ENCODE results near the gene TWF1.
"Not testable (repeated sequence)": the region's sequence is repeated elsewhere in the genome, so short reads cannot be mapped to it uniquely, and the experiment has no call there.

TWF1 gene

DNA sequence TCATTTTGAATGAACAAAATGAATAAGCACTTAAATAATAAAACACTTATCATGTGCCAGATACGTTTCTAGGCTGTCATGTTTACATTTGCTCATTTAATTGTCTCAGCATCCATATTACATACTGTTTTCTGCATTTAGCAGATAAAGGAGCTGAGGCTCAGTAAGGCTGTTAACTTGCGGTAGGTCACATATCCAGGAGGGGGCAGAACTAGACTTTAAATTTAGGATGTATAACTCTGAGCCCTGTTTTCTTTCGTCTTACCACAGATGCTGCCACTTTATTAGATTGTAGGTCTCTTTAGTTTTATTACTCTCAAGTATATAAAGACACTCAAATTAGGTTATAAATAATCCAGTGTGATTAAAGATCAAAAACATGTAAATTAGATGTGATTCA lies 29.6 kb downstream of the TWF1 start:
- no peaks in the 10 kb centered on the region for H3K9me3 Mint-ChIP-seq
- H3K36me3 Mint-ChIP-seq (ENCODE audit: low read depth): peaks cover 21% of the 10 kb centered on the region
- H3K4me1 Mint-ChIP-seq (ENCODE audit: low read depth): no peaks in the 10 kb centered on the region
- no peak overlapping the region for H3K27ac Mint-ChIP-seq
- no peaks in the 10 kb centered on the region for H3K27me3 Mint-ChIP-seq (ENCODE audit: low read depth)
- H3K4me3 Mint-ChIP-seq: no peak overlapping the region
- no peak for DNase-seq (ENCODE audit: low spot score)

DNA sequence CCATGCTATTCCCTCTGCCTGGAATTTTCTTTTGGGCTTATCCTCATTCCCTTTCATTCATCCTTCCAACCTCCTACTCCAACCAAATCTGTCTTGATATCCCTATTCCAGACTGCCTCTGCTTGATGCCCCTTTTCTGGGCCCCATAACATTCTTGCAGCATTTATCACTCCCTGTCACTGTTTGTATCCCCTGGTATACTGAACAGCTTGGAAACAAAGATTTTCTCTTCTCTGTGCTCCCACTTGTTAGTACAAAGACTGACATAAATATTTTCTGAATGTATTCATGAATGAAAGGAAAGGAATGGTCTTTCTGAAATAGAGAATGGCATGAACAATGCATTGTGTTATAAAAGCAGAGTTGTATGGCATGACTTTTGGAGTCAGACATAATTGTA lies 39.8 kb downstream of the TWF1 start:
- H3K9me3 Mint-ChIP-seq: no peaks in the 10 kb centered on the region
- DNase-seq (ENCODE audit: low spot score): no peak
- H3K27ac Mint-ChIP-seq: no peak overlapping the region
- no peak overlapping the region for H3K4me3 Mint-ChIP-seq
- H3K4me1 Mint-ChIP-seq (ENCODE audit: low read depth): peaks cover 18% of the 10 kb centered on the region
- peaks cover 36% of the 10 kb centered on the region for H3K36me3 Mint-ChIP-seq (ENCODE audit: low read depth)
- H3K27me3 Mint-ChIP-seq (ENCODE audit: low read depth): no peaks in the 10 kb centered on the region

- H3K4me3 Mint-ChIP-seq: no peak overlapping the region
- H3K4me1 Mint-ChIP-seq (ENCODE audit: low read depth): peaks cover 28% of the 10 kb centered on the region
- no peaks in the 10 kb centered on the region for H3K9me3 Mint-ChIP-seq
- DNase-seq (ENCODE audit: low spot score): no peak
- H3K27me3 Mint-ChIP-seq (ENCODE audit: low read depth): no peaks in the 10 kb centered on the region
- H3K36me3 Mint-ChIP-seq (ENCODE audit: low read depth): peaks cover 30% of the 10 kb centered on the region
- no peak overlapping the region for H3K27ac Mint-ChIP-seq
Measured at GRCh38 chr12:43764528-43764927, 41.6 kb downstream of the TWF1 start.

DNA sequence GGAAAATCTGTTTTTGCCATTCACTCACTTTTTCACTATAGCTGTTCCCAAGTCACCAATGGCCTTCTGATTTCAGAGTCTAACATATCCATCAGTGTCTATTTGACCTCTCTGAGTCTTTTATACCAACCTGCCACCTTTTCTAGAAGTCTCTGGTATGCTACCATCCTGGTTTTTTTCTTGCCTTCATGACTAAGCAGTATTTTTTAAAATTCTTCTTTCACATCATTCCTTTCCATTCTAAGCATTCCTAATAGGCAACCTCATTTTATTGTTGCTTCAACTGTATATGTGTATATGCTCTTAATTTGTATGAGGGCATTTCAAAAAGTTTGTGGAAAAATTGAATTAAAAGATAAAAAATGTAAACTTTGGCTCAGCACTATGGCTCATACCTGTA lies 42.3 kb downstream of the TWF1 start:
- H3K27me3 Mint-ChIP-seq (ENCODE audit: low read depth): no peaks in the 10 kb centered on the region
- peaks cover 29% of the 10 kb centered on the region for H3K36me3 Mint-ChIP-seq (ENCODE audit: low read depth)
- peaks cover 30% of the 10 kb centered on the region for H3K4me1 Mint-ChIP-seq (ENCODE audit: low read depth)
- no peak overlapping the region for H3K4me3 Mint-ChIP-seq
- no peak for DNase-seq (ENCODE audit: low spot score)
- no peak overlapping the region for H3K27ac Mint-ChIP-seq
- H3K9me3 Mint-ChIP-seq: no peaks in the 10 kb centered on the region

DNA sequence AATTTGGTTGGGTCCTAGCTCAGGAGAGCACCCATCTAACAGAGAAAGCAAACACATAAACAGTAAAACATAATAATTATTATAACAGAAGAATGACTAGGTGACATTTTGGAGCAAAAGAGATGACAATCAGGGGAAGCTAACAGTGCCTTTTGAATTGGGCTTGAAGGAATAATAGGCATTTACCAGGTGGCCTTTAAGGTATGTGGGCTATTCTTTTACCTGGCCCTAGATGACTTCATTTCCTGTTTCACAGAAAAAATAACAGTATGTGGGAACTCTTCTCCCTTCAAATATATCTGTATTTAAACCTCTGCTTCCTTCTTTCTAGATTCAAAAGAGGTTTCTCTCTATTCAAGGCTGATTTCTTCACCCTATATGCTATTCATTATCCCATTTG lies 43.5 kb downstream of the TWF1 start:
- no peak overlapping the region for H3K27ac Mint-ChIP-seq
- peak overlapping the region; percentile 37 for H3K4me3 Mint-ChIP-seq
- H3K36me3 Mint-ChIP-seq (ENCODE audit: low read depth): peaks cover 20% of the 10 kb centered on the region
- DNase-seq (ENCODE audit: low spot score): no peak
- peaks cover 35% of the 10 kb centered on the region for H3K4me1 Mint-ChIP-seq (ENCODE audit: low read depth)
- no peaks in the 10 kb centered on the region for H3K27me3 Mint-ChIP-seq (ENCODE audit: low read depth)
- H3K9me3 Mint-ChIP-seq: no peaks in the 10 kb centered on the region

DNA sequence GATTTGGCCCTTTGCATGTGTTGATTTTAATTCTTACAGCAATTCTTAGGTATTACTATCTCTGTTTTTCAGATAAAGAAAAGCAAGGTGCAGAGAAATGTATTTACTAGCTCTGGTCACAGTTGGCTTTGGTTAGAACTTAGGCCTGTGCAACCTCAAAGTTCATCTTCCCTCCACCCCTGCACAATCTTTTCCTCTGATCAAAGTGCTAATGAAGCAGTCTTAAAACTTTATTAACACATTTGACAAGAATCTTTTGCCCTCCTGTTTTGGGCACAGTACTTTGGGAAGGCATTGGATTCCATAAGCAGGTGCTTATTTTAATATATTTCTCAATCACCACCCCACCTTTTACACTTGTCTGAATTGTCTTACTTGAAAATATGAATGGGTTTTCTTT lies 44.6 kb downstream of the TWF1 start:
- no peak for DNase-seq (ENCODE audit: low spot score)
- peaks cover 41% of the 10 kb centered on the region for H3K4me1 Mint-ChIP-seq (ENCODE audit: low read depth)
- H3K9me3 Mint-ChIP-seq: no peaks in the 10 kb centered on the region
- peak overlapping the region; percentile 61 for H3K4me3 Mint-ChIP-seq
- H3K27ac Mint-ChIP-seq: peak overlapping the region; percentile 39
- H3K27me3 Mint-ChIP-seq (ENCODE audit: low read depth): no peaks in the 10 kb centered on the region
- H3K36me3 Mint-ChIP-seq (ENCODE audit: low read depth): peaks cover 24% of the 10 kb centered on the region

GRCh38 chr12:43760396-43760795 lies 45.7 kb downstream of the TWF1 start:
- Mint-ChIP-seq H3K4me3 (peak overlapping the region; percentile 91), H3K27ac (peak overlapping the region; percentile 82), H3K27me3 (ENCODE audit: low read depth) (no peaks in the 10 kb centered on the region), H3K36me3 (ENCODE audit: low read depth) (peaks cover 26% of the 10 kb centered on the region), H3K9me3 (no peaks in the 10 kb centered on the region), H3K4me1 (ENCODE audit: low read depth) (peaks cover 50% of the 10 kb centered on the region)
- DNase-seq (ENCODE audit: low spot score): no peak

GRCh38 chr12:43758728-43759563 lies 47.2 kb downstream of the TWF1 start, which contains the start of the genes IRAK4 and PUS7L:
Gene IRAK4, plus strand, starts transcription at chr12:43758951. Its CDS starts 9,161 bp downstream, at chr12:43768112.
Gene PUS7L, minus strand, starts transcription at chr12:43758790. Its CDS starts 3,545 bp downstream, at chr12:43755245.
- Mint-ChIP-seq H3K36me3 (ENCODE audit: low read depth) (peaks cover 38% of the 10 kb centered on the region), H3K27me3 (ENCODE audit: low read depth) (no peaks in the 10 kb centered on the region), H3K9me3 (peaks cover 4% of the 10 kb centered on the region), H3K4me3 (peak within 1 kb of the TSS; percentile 91), H3K27ac (peak within 1 kb of the TSS; percentile 98), H3K4me1 (ENCODE audit: low read depth) (peaks cover 56% of the 10 kb centered on the region)
- peak; percentile 92 for DNase-seq (ENCODE audit: low spot score)

GRCh38 chr12:43758247-43758727 lies 47.8 kb downstream of the TWF1 start:
- peak; percentile 14 for DNase-seq (ENCODE audit: low spot score)
- Mint-ChIP-seq H3K9me3 (peaks cover 4% of the 10 kb centered on the region), H3K36me3 (ENCODE audit: low read depth) (peaks cover 40% of the 10 kb centered on the region), H3K27me3 (ENCODE audit: low read depth) (no peaks in the 10 kb centered on the region), H3K4me1 (ENCODE audit: low read depth) (peaks cover 55% of the 10 kb centered on the region), H3K4me3 (peak overlapping the region; percentile 91), H3K27ac (peak overlapping the region; percentile 98)

DNA sequence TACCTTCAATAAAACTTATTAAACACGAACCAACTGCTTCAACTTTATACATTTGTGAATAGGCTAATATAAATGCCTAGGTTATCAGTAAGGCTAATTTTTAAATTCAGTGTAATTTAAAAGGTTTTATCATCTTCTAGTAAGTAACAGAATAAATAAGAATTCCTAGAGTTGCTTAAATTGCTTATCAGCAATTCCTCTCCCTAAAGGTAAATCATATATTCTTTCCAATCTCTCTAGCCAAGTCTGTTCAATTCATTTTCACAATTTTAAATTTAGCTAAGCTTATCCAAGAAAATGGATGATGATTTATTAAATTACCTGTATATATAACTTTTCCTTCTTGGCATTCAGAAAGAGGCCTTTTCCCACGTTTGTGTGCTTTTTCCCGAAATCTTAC lies 52.1 kb downstream of the TWF1 start:
- no peak overlapping the region for H3K27ac Mint-ChIP-seq
- no peak for DNase-seq (ENCODE audit: low spot score)
- H3K27me3 Mint-ChIP-seq (ENCODE audit: low read depth): no peaks in the 10 kb centered on the region
- peaks cover 32% of the 10 kb centered on the region for H3K4me1 Mint-ChIP-seq (ENCODE audit: low read depth)
- peaks cover 11% of the 10 kb centered on the region for H3K9me3 Mint-ChIP-seq
- H3K36me3 Mint-ChIP-seq (ENCODE audit: low read depth): peaks cover 42% of the 10 kb centered on the region
- no peak overlapping the region for H3K4me3 Mint-ChIP-seq

GRCh38 chr12:43751360-43751759 lies 54.8 kb downstream of the TWF1 start:
- Mint-ChIP-seq H3K36me3 (ENCODE audit: low read depth) (peaks cover 43% of the 10 kb centered on the region), H3K4me1 (ENCODE audit: low read depth) (peaks cover 19% of the 10 kb centered on the region), H3K9me3 (peaks cover 11% of the 10 kb centered on the region)
- not testable (repeated sequence) for DNase-seq (ENCODE audit: low spot score); H3K27me3 Mint-ChIP-seq (ENCODE audit: low read depth); H3K27ac Mint-ChIP-seq; H3K4me3 Mint-ChIP-seq

DNA sequence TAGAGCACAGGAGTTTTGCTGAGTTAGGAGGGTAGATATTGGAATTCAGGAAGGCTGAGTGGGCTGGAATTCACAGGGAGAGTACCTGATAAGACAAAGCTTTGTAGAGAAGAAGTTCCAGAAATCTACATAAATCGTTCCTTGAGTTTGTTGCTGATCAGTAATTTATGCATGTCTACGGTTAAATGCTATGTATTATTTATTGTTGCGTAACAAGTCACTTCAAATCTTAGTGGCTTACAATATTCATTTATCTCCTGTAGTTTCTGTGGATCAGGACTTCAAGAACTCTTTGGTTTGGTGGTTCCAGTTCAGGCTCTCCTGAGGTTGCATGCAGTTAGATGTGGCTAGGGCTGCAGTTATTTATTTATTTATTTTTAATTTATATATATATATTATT lies 55.3 kb downstream of the TWF1 start:
- Mint-ChIP-seq H3K27me3 (ENCODE audit: low read depth) (no peaks in the 10 kb centered on the region), H3K4me3 (no peak overlapping the region), H3K27ac (no peak overlapping the region), H3K9me3 (peaks cover 11% of the 10 kb centered on the region), H3K4me1 (ENCODE audit: low read depth) (peaks cover 15% of the 10 kb centered on the region), H3K36me3 (ENCODE audit: low read depth) (peaks cover 43% of the 10 kb centered on the region)
- no peak for DNase-seq (ENCODE audit: low spot score)

GRCh38 chr12:43749016-43749415 lies 57.1 kb downstream of the TWF1 start:
- H3K36me3 Mint-ChIP-seq (ENCODE audit: low read depth): peaks cover 45% of the 10 kb centered on the region
- no peak overlapping the region for H3K27ac Mint-ChIP-seq
- H3K4me3 Mint-ChIP-seq: no peak overlapping the region
- H3K9me3 Mint-ChIP-seq: peaks cover 7% of the 10 kb centered on the region
- H3K4me1 Mint-ChIP-seq (ENCODE audit: low read depth): peaks cover 6% of the 10 kb centered on the region
- DNase-seq (ENCODE audit: low spot score): no peak
- no peaks in the 10 kb centered on the region for H3K27me3 Mint-ChIP-seq (ENCODE audit: low read depth)

DNA sequence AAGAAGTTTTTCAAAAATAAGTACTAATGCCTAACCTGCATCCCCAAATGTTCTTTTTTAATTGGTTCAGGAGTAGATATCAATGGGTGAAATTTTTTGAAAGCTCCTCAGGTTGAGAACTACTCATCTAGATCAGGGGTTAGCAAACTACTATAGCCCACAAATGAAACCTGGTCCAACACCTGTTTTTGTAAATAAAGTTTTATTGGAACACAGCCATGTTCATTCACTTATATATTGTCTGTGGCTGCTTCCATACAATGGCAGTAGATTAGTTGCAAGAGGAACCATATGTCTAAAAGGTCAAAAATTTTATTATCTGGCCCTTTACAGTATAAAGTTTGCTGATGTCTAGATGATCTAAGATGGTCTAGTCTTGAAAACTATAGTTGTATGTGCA lies 61.3 kb downstream of the TWF1 start:
- H3K36me3 Mint-ChIP-seq (ENCODE audit: low read depth): peaks cover 38% of the 10 kb centered on the region
- no peak for DNase-seq (ENCODE audit: low spot score)
- no peaks in the 10 kb centered on the region for H3K9me3 Mint-ChIP-seq
- H3K4me1 Mint-ChIP-seq (ENCODE audit: low read depth): no peaks in the 10 kb centered on the region
- H3K4me3 Mint-ChIP-seq: no peak overlapping the region
- no peak overlapping the region for H3K27ac Mint-ChIP-seq
- no peaks in the 10 kb centered on the region for H3K27me3 Mint-ChIP-seq (ENCODE audit: low read depth)
